ENCODE data around the gene SUSD3.
"Not testable (repeated sequence)": the region's sequence is repeated elsewhere in the genome, so short reads cannot be mapped to it uniquely, and the experiment has no call there.

The SUSD3 gene

GRCh38 chr9:93108291-93109041 lies 50.0 kb downstream of the SUSD3 start:
- no peaks in the 10 kb centered on the region for H3K4me1 ChIP-seq (ENCODE audit: control insufficient read depth, insufficient read depth, low read length)
- H3K27me3 ChIP-seq (ENCODE audit: control insufficient read depth, insufficient read depth, low read length), result no peaks in the 10 kb centered on the region
- H3K9ac ChIP-seq (ENCODE audit: low read length), result no peak overlapping the region
- H3K27ac ChIP-seq (ENCODE audit: low read depth, low read length), result no peak overlapping the region
- H3K36me3 ChIP-seq (ENCODE audit: control insufficient read depth, insufficient read depth, low read length), result peaks cover 13% of the 10 kb centered on the region
- no peak overlapping the region for H3K4me3 ChIP-seq (ENCODE audit: low read length)

GRCh38 chr9:93110311-93110855 lies 51.9 kb downstream of the SUSD3 start:
- Histone ChIP-seq H3K36me3 (ENCODE audit: control insufficient read depth, insufficient read depth, low read length) (peaks cover 18% of the 10 kb centered on the region), H3K27me3 (ENCODE audit: control insufficient read depth, insufficient read depth, low read length) (no peaks in the 10 kb centered on the region), H3K27ac (ENCODE audit: low read depth, low read length) (no peak overlapping the region), H3K4me1 (ENCODE audit: control insufficient read depth, insufficient read depth, low read length) (no peaks in the 10 kb centered on the region), H3K4me3 (ENCODE audit: low read length) (no peak overlapping the region), H3K9ac (ENCODE audit: low read length) (no peak overlapping the region)

GRCh38 chr9:93111001-93111370 lies 52.5 kb downstream of the SUSD3 start:
- no peak overlapping the region for H3K9ac ChIP-seq (ENCODE audit: low read length)
- no peaks in the 10 kb centered on the region for H3K4me1 ChIP-seq (ENCODE audit: control insufficient read depth, insufficient read depth, low read length)
- H3K4me3 ChIP-seq (ENCODE audit: low read length), result no peak overlapping the region
- peaks cover 18% of the 10 kb centered on the region for H3K36me3 ChIP-seq (ENCODE audit: control insufficient read depth, insufficient read depth, low read length)
- H3K27me3 ChIP-seq (ENCODE audit: control insufficient read depth, insufficient read depth, low read length), result no peaks in the 10 kb centered on the region
- no peak overlapping the region for H3K27ac ChIP-seq (ENCODE audit: low read depth, low read length)

- Histone ChIP-seq H3K27ac (ENCODE audit: low read depth, low read length) (no peak overlapping the region), H3K4me3 (ENCODE audit: low read length) (no peak overlapping the region), H3K36me3 (ENCODE audit: control insufficient read depth, insufficient read depth, low read length) (peaks cover 18% of the 10 kb centered on the region), H3K9ac (ENCODE audit: low read length) (no peak overlapping the region), H3K4me1 (ENCODE audit: control insufficient read depth, insufficient read depth, low read length) (no peaks in the 10 kb centered on the region), H3K27me3 (ENCODE audit: control insufficient read depth, insufficient read depth, low read length) (no peaks in the 10 kb centered on the region)
These were observed 53.0 kb downstream of the SUSD3 start for GRCh38 chr9:93111371-93112115.

GRCh38 chr9:93112116-93112863 lies 53.8 kb downstream of the SUSD3 start:
- H3K27me3 ChIP-seq (ENCODE audit: control insufficient read depth, insufficient read depth, low read length), result no peaks in the 10 kb centered on the region
- H3K36me3 ChIP-seq (ENCODE audit: control insufficient read depth, insufficient read depth, low read length), result peaks cover 18% of the 10 kb centered on the region
- no peak overlapping the region for H3K27ac ChIP-seq (ENCODE audit: low read depth, low read length)
- H3K9ac ChIP-seq (ENCODE audit: low read length), result no peak overlapping the region
- H3K4me1 ChIP-seq (ENCODE audit: control insufficient read depth, insufficient read depth, low read length), result no peaks in the 10 kb centered on the region
- no peak overlapping the region for H3K4me3 ChIP-seq (ENCODE audit: low read length)

- Histone ChIP-seq H3K4me1 (ENCODE audit: control insufficient read depth, insufficient read depth, low read length) (no peaks in the 10 kb centered on the region), H3K36me3 (ENCODE audit: control insufficient read depth, insufficient read depth, low read length) (peaks cover 18% of the 10 kb centered on the region), H3K27ac (ENCODE audit: low read depth, low read length) (no peak overlapping the region), H3K4me3 (ENCODE audit: low read length) (no peak overlapping the region), H3K27me3 (ENCODE audit: control insufficient read depth, insufficient read depth, low read length) (no peaks in the 10 kb centered on the region), H3K9ac (ENCODE audit: low read length) (no peak overlapping the region)
These were observed 54.4 kb downstream of the SUSD3 start for GRCh38 chr9:93112864-93113389.

- H3K9ac ChIP-seq (ENCODE audit: low read length), result no peak overlapping the region
- peaks cover 11% of the 10 kb centered on the region for H3K36me3 ChIP-seq (ENCODE audit: control insufficient read depth, insufficient read depth, low read length)
- H3K4me1 ChIP-seq (ENCODE audit: control insufficient read depth, insufficient read depth, low read length), result peaks cover 3% of the 10 kb centered on the region
- no peak overlapping the region for H3K4me3 ChIP-seq (ENCODE audit: low read length)
- H3K27me3 ChIP-seq (ENCODE audit: control insufficient read depth, insufficient read depth, low read length), result no peaks in the 10 kb centered on the region
- H3K27ac ChIP-seq (ENCODE audit: low read depth, low read length), result no peak overlapping the region
These were observed 55.9 kb downstream of the SUSD3 start for GRCh38 chr9:93114169-93114983.

- no peak overlapping the region for H3K27ac ChIP-seq (ENCODE audit: low read depth, low read length)
- no peaks in the 10 kb centered on the region for H3K27me3 ChIP-seq (ENCODE audit: control insufficient read depth, insufficient read depth, low read length)
- H3K4me1 ChIP-seq (ENCODE audit: control insufficient read depth, insufficient read depth, low read length), result peaks cover 8% of the 10 kb centered on the region
- peaks cover 11% of the 10 kb centered on the region for H3K36me3 ChIP-seq (ENCODE audit: control insufficient read depth, insufficient read depth, low read length)
- H3K4me3 ChIP-seq (ENCODE audit: low read length), result no peak overlapping the region
- H3K9ac ChIP-seq (ENCODE audit: low read length), result no peak overlapping the region
These were observed 56.5 kb downstream of the SUSD3 start for GRCh38 chr9:93114984-93115335.

- Histone ChIP-seq H3K27ac (ENCODE audit: low read depth, low read length) (no peak overlapping the region), H3K4me3 (ENCODE audit: low read length) (no peak overlapping the region), H3K9ac (ENCODE audit: low read length) (no peak overlapping the region), H3K36me3 (ENCODE audit: control insufficient read depth, insufficient read depth, low read length) (peaks cover 8% of the 10 kb centered on the region), H3K27me3 (ENCODE audit: control insufficient read depth, insufficient read depth, low read length) (no peaks in the 10 kb centered on the region), H3K4me1 (ENCODE audit: control insufficient read depth, insufficient read depth, low read length) (peaks cover 14% of the 10 kb centered on the region)
These were observed 57.1 kb downstream of the SUSD3 start for GRCh38 chr9:93115486-93116071.

GRCh38 chr9:93116072-93116961 lies 57.8 kb downstream of the SUSD3 start:
- no peaks in the 10 kb centered on the region for H3K27me3 ChIP-seq (ENCODE audit: control insufficient read depth, insufficient read depth, low read length)
- H3K4me1 ChIP-seq (ENCODE audit: control insufficient read depth, insufficient read depth, low read length), result peaks cover 14% of the 10 kb centered on the region
- peak overlapping the region; percentile 32 for H3K27ac ChIP-seq (ENCODE audit: low read depth, low read length)
- H3K36me3 ChIP-seq (ENCODE audit: control insufficient read depth, insufficient read depth, low read length), result peaks cover 5% of the 10 kb centered on the region
- H3K4me3 ChIP-seq (ENCODE audit: low read length), result no peak overlapping the region
- no peak overlapping the region for H3K9ac ChIP-seq (ENCODE audit: low read length)

- H3K36me3 ChIP-seq (ENCODE audit: control insufficient read depth, insufficient read depth, low read length); H3K27me3 ChIP-seq (ENCODE audit: control insufficient read depth, insufficient read depth, low read length); H3K27ac ChIP-seq (ENCODE audit: low read depth, low read length); H3K9ac ChIP-seq (ENCODE audit: low read length); H3K4me3 ChIP-seq (ENCODE audit: low read length): not testable (repeated sequence)
- peaks cover 14% of the 10 kb centered on the region for H3K4me1 ChIP-seq (ENCODE audit: control insufficient read depth, insufficient read depth, low read length)
These were observed 59.0 kb downstream of the SUSD3 start for GRCh38 chr9:93117521-93117920.
